HepG2 (cell line): ENCODE measurements around the gene NKX6-1. TPM values are rescaled to one million over a fixed set of nuclear protein-coding genes. Genes with fewer than 3 reads are reported as not detected.

Experiments
- ATAC-seq: fragments of 200-7000 bp; cut with Tn5 transposase; 3 replicates; pipeline ENCODE4 v1.9.1; 2020; ENCODE audit warnings: mild to moderate bottlenecking, moderate library complexity
- BruUV-seq: library from RNA; stranded (reverse); fragments of 400-500 nt; replicated peaks from 2 replicates; lab custom pipeline; 2021; lab: Mats Ljungman, UMichigan
- CTCF ChIA-PET: fragments of 300-600 bp; formaldehyde crosslinking; extraction: SDS; loops from one replicate; lab custom pipeline; 2021; ENCODE audit warnings: low total read pairs, inconsistent platforms, low intra/inter-chr PET ratio; lab: Yijun Ruan, JAX
- POLR2A ChIA-PET: fragments of 350-600 bp; sonication (Branson Sonifier 250); formaldehyde crosslinking; loops from one replicate; lab custom pipeline; 2020; ENCODE audit warnings: antibody characterized with exemption, inconsistent platforms; lab: Yijun Ruan, JAX
- DNase-seq: peaks from one replicate; pipeline ENCODE4 v3.0.0-alpha.2; 2015; ENCODE audit warnings: low spot score
- FAIRE-seq: peaks from 3 replicates; lab custom pipeline; 2011; peaks lifted over from hg19 to GRCh38; lab: Jason Lieb, UNC
- H2AFZ ChIP-seq: one replicate; pipeline ENCODE4 v1.6.1; 2011; ENCODE audit warnings: low read length, inconsistent platforms
- H3K27ac ChIP-seq: fragments of 300-600 bp; 3 replicates; pipeline ENCODE4 v1.8.0; 2011; ENCODE audit warnings: mixed run types, mild to moderate bottlenecking, mixed read lengths, low read length, inconsistent platforms; ENCODE audit not compliant: insufficient read depth; ENCODE audit errors: extremely low read length
- H3K27me3 ChIP-seq, 2 experiments: fragments of 200-600 bp in 1 of 2; 2 replicates in 1 of 2; 3 replicates in 1 of 2; pipeline versions ENCODE4 v1.6.0 to v1.8.0; 2011; ENCODE audit warnings: low read length in 2 of 2, mild to moderate bottlenecking in 2 of 2, moderate library complexity in 2 of 2, inconsistent platforms in 1 of 2; ENCODE audit not compliant: insufficient read depth in 2 of 2, control insufficient read depth in 1 of 2
- H3K36me3 ChIP-seq, 2 experiments: fragments of 200-600 bp in 1 of 2; replicated peaks in 1 of 2; 2 replicates in 1 of 2; 3 replicates in 1 of 2; pipeline versions ENCODE4 v1.5.1 to v1.8.0; 2011; ENCODE audit warnings: low read length in 2 of 2, inconsistent platforms in 1 of 2; ENCODE audit not compliant: insufficient read depth in 2 of 2, control insufficient read depth in 1 of 2
- H3K4me1 ChIP-seq: 2 replicates; pipeline ENCODE4 v1.5.1; 2012; ENCODE audit warnings: low read length, inconsistent platforms; ENCODE audit not compliant: insufficient read depth
- H3K4me2 ChIP-seq: 2 replicates; pipeline ENCODE4 v1.6.0; 2011; ENCODE audit warnings: low read depth, low read length, inconsistent platforms
- H3K4me3 ChIP-seq, 3 experiments: fragments of 200-600 bp in 1 of 3; sonication (generic), shearing (Covaris generic) in 1 of 3; replicated peaks in 1 of 3; 2 replicates each; pipeline ENCODE4 v1.5.1; 2011 to 2016; ENCODE audit warnings: low read length in 3 of 3, inconsistent platforms in 2 of 3, low read depth in 2 of 3, mild to moderate bottlenecking in 2 of 3, control low read depth in 1 of 3, mixed read lengths in 1 of 3; ENCODE audit not compliant: insufficient read depth in 1 of 3
- H3K79me2 ChIP-seq: one replicate; pipeline ENCODE4 v1.6.1; 2011; ENCODE audit warnings: low read length, inconsistent platforms; ENCODE audit not compliant: insufficient read depth
- H3K9ac ChIP-seq: 2 replicates; pipeline ENCODE4 v1.6.0; 2011; ENCODE audit warnings: mild to moderate bottlenecking, low read depth, low read length, inconsistent platforms; ENCODE audit not compliant: insufficient read depth
- H3K9me3 ChIP-seq: 2 replicates; pipeline ENCODE4 v1.5.1; 2012; ENCODE audit warnings: mild to moderate bottlenecking, low read length
- H4K20me1 ChIP-seq: 2 replicates; pipeline ENCODE4 v1.6.0; 2011; ENCODE audit warnings: inconsistent platforms, mild to moderate bottlenecking, low read length, moderate library complexity; ENCODE audit not compliant: insufficient read depth
- ASH2L ChIP-seq: fragments of 300-600, 200-600 bp; sonication (generic); IDR thresholded peaks from 2 replicates; pipeline ENCODE4 v1.7.0; 2017; ENCODE audit warnings: low read depth, mild to moderate bottlenecking, moderate library complexity, mixed read lengths, low read length; ENCODE audit not compliant: insufficient read length
- FIP1L1 ChIP-seq: fragments of 200-400 bp; formaldehyde crosslinking; IDR thresholded peaks from 2 replicates; pipeline ENCODE4 v1.6.1; 2018; ENCODE audit warnings: low read depth, mild to moderate bottlenecking, low read length, moderate library complexity, borderline replicate concordance; ENCODE audit not compliant: insufficient read depth
- GABPA ChIP-seq, 2 experiments: IDR thresholded peaks; 2 replicates each; pipeline ENCODE4 v1.6.1; 2011 to 2016; ENCODE audit warnings: low read depth in 2 of 2, low read length in 1 of 2, missing biosample characterization in 1 of 2, missing genetic modification characterization in 1 of 2
- GZF1 ChIP-seq: sonication (generic); formaldehyde crosslinking; IDR thresholded peaks from 2 replicates; pipeline ENCODE4 v1.5.1; 2020; ENCODE audit warnings: mild to moderate bottlenecking, missing genetic modification reagents
- PHF8 ChIP-seq: sonication (generic); formaldehyde crosslinking; IDR thresholded peaks from 2 replicates; pipeline ENCODE4 v1.5.0; 2020; ENCODE audit warnings: missing genetic modification reagents
- PITX1 ChIP-seq: sonication (generic); formaldehyde crosslinking; IDR thresholded peaks from 2 replicates; pipeline ENCODE4 v1.5.1; 2020; ENCODE audit warnings: mild to moderate bottlenecking, missing genetic modification reagents
- RAD51 ChIP-seq: fragments of 450-650 bp; IDR thresholded peaks from 2 replicates; pipeline ENCODE4 v1.6.1; 2016; ENCODE audit warnings: borderline replicate concordance
- RBM39 ChIP-seq: fragments of 200-400 bp; formaldehyde crosslinking; IDR thresholded peaks from one replicate; pipeline ENCODE4 v1.6.1; 2018; ENCODE audit warnings: antibody characterized with exemption, mild to moderate bottlenecking, low read depth, low read length; ENCODE audit not compliant: poor library complexity, severe bottlenecking
- SMAD1 ChIP-seq: sonication (generic); formaldehyde crosslinking; IDR thresholded peaks from 2 replicates; pipeline ENCODE4 v1.4.0; 2020; ENCODE audit warnings: missing genetic modification reagents, low read depth, mild to moderate bottlenecking, borderline replicate concordance
- SP5 ChIP-seq: IDR thresholded peaks from 2 replicates; pipeline ENCODE4 v1.6.1; 2016; ENCODE audit warnings: low read depth, borderline replicate concordance
- SRF ChIP-seq: IDR thresholded peaks from 2 replicates; pipeline ENCODE4 v1.6.1; 2011; ENCODE audit warnings: mild to moderate bottlenecking, low read depth, low read length, moderate library complexity
- SSRP1 ChIP-seq: IDR thresholded peaks from 2 replicates; pipeline ENCODE4 v1.6.1; 2016; ENCODE audit warnings: control low read depth
- TEAD2 ChIP-seq: sonication (generic); formaldehyde crosslinking; IDR thresholded peaks from 2 replicates; pipeline ENCODE4 v1.9.0; 2021; ENCODE audit warnings: missing genetic modification reagents
- ZBTB21 ChIP-seq: sonication (generic); formaldehyde crosslinking; IDR thresholded peaks from 2 replicates; pipeline ENCODE4 v1.4.0; 2020; ENCODE audit warnings: missing genetic modification reagents
- ZMYM2 ChIP-seq: sonication (generic); formaldehyde crosslinking; IDR thresholded peaks from 2 replicates; pipeline ENCODE4 v1.8.0; 2022; ENCODE audit warnings: mild to moderate bottlenecking, missing genetic modification reagents
- ZNF354B ChIP-seq: sonication (generic); formaldehyde crosslinking; IDR thresholded peaks from 2 replicates; pipeline ENCODE4 v1.8.0; 2022; ENCODE audit warnings: mild to moderate bottlenecking, missing genetic modification reagents
- WGBS: methylation state at CpG from one replicate; pipeline ENCODE4 v1.1.6; 2017; ENCODE audit warnings: low lambda C conversion rate; 5-methylcytosine and 5-hydroxymethylcytosine counted together
- in situ Hi-C: cut with HindIII; loops from 2 replicates; pipeline ENCODE4 v1.10.0; 2017; ENCODE audit warnings: low pct_unique_long_range_greater_than_20kb; ENCODE audit not compliant: extremely low pct_ligation_motif_present
- intact Hi-C: fragments of 100-400 bp; cut with micrococcal nuclease; formaldehyde crosslinking; loops from one replicate; pipeline ENCODE4 v1.10.0; 2022; ENCODE audit not compliant: unreplicated experiment
- polyA plus RNA-seq, 8 experiments: library from polyadenylated mRNA; depleted of rRNA in 3 of 8; stranded (reverse) in 7 of 8; unstranded in 1 of 8; fragments of >200 nt; fragmentation: Illumina TruSeq in 4 of 8; extraction: Trizol in 4 of 8; gene quantifications; 2 replicates each; pipeline versions ENCODE4 v1.2.1 to v1.2.3, GENCODE V29; 2011 to 2016; ENCODE audit warnings: low read depth in 4 of 8, missing spikeins in 1 of 8, mixed read lengths in 1 of 8; ENCODE audit not compliant: insufficient read depth in 1 of 8
- total RNA-seq, 5 experiments: library from RNA; depleted of rRNA; stranded (reverse); fragments of >200 nt; fragmentation: Illumina TruSeq; extraction: Trizol; gene quantifications; 2 replicates each; pipeline ENCODE4 v1.2.3, GENCODE V29; 2016; ENCODE audit warnings: low read depth in 1 of 5
- TF ChIP-seq, protein P1 (sequence below): sonication (generic); formaldehyde crosslinking; IDR thresholded peaks from 2 replicates; pipeline ENCODE4 v1.8.1; 2022; ENCODE audit warnings: mild to moderate bottlenecking, missing genetic modification reagents
- TF ChIP-seq, protein P2 (sequence below): sonication (generic); formaldehyde crosslinking; IDR thresholded peaks from 2 replicates; pipeline ENCODE4 v1.5.0; 2020; ENCODE audit warnings: missing genetic modification reagents, mild to moderate bottlenecking, borderline replicate concordance

NKX6-1 gene
- total and polyA plus RNA-seq, 2 of the 13 experiments (the other 11 are each of a cell fraction or from before 2014, with no cell fraction given): not detected

DNA sequence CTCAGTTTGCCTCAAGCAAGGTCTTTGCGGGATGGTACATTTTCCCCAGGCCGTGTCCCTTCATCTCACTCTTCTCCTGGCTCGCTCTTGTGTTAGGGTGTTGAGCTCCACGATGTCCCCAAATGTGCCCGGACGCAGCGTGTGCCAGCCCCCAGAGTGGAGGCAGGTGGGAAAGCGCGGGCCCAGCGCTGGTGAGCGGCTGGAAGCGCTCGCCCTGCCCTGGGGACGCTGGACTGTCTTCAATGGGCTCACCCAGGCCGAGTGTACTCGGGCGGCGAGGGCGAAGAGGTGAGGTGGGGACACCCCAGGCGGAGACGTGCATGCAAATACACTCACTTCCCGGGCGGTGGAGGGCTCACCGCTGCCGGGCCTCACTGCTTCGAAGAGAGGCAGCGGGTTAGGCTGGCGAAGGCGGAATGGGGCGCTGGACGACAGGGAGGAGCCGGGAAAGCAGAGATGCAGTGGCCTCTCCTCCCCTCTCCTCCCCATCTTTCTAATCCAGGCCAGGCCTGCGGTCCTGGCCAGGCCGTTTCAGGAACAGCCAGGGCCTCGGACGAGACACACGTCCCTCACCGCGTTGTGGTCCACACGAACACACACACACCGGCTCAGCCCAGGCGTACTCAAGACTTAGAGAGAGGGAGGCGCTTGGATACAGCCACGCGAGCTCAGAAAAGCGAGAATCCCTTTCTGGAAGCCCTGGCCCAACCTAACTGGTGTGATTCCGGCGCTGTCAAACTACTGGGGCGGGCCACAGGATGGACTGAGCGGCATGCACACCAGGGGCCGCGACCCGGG lies 2.2 kb downstream of the NKX6-1 start:
- in situ Hi-C loops (no loop called here), intact Hi-C loops (no loop called here)
- ATAC-seq (no peak; the same call in 2 of the 3 replicates), FAIRE-seq (no peak), DNase-seq (no peak)
- Histone ChIP-seq H3K9ac (no peak overlapping the region), H3K36me3 (no peaks in the 10 kb centered on the region), H3K4me2 (no peak overlapping the region), H3K79me2 (no peaks in the 10 kb centered on the region), H4K20me1 (no peaks in the 10 kb centered on the region), H2AFZ (no peak overlapping the region), H3K4me3 (no peak overlapping the region), H3K27ac (no peak overlapping the region), H3K9me3 (no peaks in the 10 kb centered on the region), H3K4me1 (0 out of 2 replicates have a peak, but pooled peaks cover 9% of the 10 kb centered on the region), H3K27me3 (peaks cover 8 to 88% of the 10 kb centered on the region in 2 experiments)
- no peak for TF ChIP-seq RAD51
- 64% methylated on average over 38 of the region's 53 CpGs for WGBS
- BruUV-seq: no TSS peak
- ChIA-PET CTCF (no interaction called here), POLR2A (no interaction called here)

DNA sequence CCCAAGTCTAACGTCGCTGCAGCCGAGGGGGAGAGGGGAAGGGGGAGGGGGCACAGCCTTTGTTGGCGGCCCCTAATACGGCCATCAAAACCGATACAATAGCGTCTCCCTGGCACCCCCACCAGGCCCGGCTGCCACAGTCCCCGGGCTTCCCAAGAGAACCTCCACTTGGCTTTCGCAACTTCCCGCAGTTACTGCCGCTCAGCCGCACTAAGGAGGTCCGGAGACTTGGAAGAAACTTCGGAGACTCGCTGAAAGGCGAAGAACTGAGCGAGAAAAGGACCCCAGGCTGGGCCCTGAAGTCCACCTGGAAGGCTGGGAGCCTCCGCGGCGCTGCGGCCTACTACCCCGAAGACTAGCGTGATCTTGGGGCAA lies 2.8 kb downstream of the NKX6-1 start:
- ATAC-seq (no peak), FAIRE-seq (no peak), DNase-seq (no peak)
- Histone ChIP-seq H3K27ac (no peak overlapping the region), H3K9me3 (no peaks in the 10 kb centered on the region), H3K79me2 (no peaks in the 10 kb centered on the region), H3K36me3 (no peaks in the 10 kb centered on the region), H3K4me1 (0 out of 2 replicates have a peak, but pooled peaks cover 9% of the 10 kb centered on the region), H3K27me3 (peaks cover 6 to 85% of the 10 kb centered on the region in 2 experiments), H3K9ac (no peak overlapping the region), H4K20me1 (no peaks in the 10 kb centered on the region), H2AFZ (no peak overlapping the region), H3K4me2 (no peak overlapping the region), H3K4me3 (no peak overlapping the region)
- in situ Hi-C loops: no loop called here
- POLR2A ChIA-PET: no interaction called here
- BruUV-seq: no TSS peak
- WGBS: 61% methylated on average over 19 of the region's 24 CpGs
- CTCF ChIA-PET: no interaction called here
- intact Hi-C loops: no loop called here
- no peak for TF ChIP-seq RBM39
- TF ChIP-seq FIP1L1: no peak
- TF ChIP-seq, protein P1, sequence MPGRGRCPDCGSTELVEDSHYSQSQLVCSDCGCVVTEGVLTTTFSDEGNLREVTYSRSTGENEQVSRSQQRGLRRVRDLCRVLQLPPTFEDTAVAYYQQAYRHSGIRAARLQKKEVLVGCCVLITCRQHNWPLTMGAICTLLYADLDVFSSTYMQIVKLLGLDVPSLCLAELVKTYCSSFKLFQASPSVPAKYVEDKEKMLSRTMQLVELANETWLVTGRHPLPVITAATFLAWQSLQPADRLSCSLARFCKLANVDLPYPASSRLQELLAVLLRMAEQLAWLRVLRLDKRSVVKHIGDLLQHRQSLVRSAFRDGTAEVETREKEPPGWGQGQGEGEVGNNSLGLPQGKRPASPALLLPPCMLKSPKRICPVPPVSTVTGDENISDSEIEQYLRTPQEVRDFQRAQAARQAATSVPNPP: no peak
- TF ChIP-seq SMAD1 (CRISPR knock-in tag): no peak
- TF ChIP-seq, protein P2, sequence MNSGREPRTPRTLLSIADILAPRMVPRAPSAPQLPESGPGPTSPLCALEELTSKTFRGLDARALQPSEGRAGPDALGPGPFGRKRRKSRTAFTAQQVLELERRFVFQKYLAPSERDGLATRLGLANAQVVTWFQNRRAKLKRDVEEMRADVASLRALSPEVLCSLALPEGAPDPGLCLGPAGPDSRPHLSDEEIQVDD: no peak
- no peak for TF ChIP-seq ZNF354B
- TF ChIP-seq SSRP1 (CRISPR knock-in tag): no peak
- TF ChIP-seq GABPA (IDR thresholded peaks at IDR 0.05; ENCODE audit: low read depth, low read length): no peak
- no peak for TF ChIP-seq GABPA (CRISPR knock-in tag; IDR thresholded peaks at IDR 0.05; ENCODE audit: low read depth)
- TF ChIP-seq ASH2L: no peak
- no peak for TF ChIP-seq ZBTB21 (CRISPR knock-in tag)
- no peak for TF ChIP-seq GZF1 (CRISPR knock-in tag)
- TF ChIP-seq TEAD2: no peak
- no peak for TF ChIP-seq SRF
- TF ChIP-seq PITX1 (CRISPR knock-in tag): no peak
- TF ChIP-seq PHF8 (CRISPR knock-in tag): no peak
- TF ChIP-seq ZMYM2 (CRISPR knock-in tag): no peak
- no peak for TF ChIP-seq SP5 (CRISPR knock-in tag)
